ENCODE measurements around the gene PTPN23. TPM values are rescaled to one million over a fixed set of nuclear protein-coding genes. Genes with fewer than 3 reads are reported as not detected.

The PTPN23 gene
- total RNA-seq, 4 donors from 2014 or later = 34.3 to 49.6 (median 37.8) TPM

- TF ChIP-seq POLR2A (IDR thresholded peaks at IDR 0.05) = no peak
- TF ChIP-seq CTCF (IDR thresholded peaks at IDR 0.05) = no peak
- WGBS, 2 donors = 3 to 4% methylated on average over 43 to 44 of the region's 44 CpGs
- DNase-seq (ENCODE audit: low spot score in 2 of 2) = peak; percentile 86 to 97
- intact Hi-C loops (cut with DNase I; ENCODE audit: low total_unique reads) = no loop called here
- peak overlapping the region; percentile 94 for H3K4me3 ChIP-seq (ENCODE audit: low read depth, poor library complexity, severe bottlenecking)
Measured at GRCh38 chr3:47381317-47382157, 716 bp downstream of the PTPN23 start.

- no peak for DNase-seq (ENCODE audit: low spot score in 2 of 2)
- H3K4me3 ChIP-seq (ENCODE audit: low read depth, poor library complexity, severe bottlenecking) = no peak overlapping the region
- 78 to 86% methylated on average over 4 of the region's 4 CpGs for WGBS, 2 donors
- TF ChIP-seq CTCF (IDR thresholded peaks at IDR 0.05) = no peak
- no peak for TF ChIP-seq POLR2A (IDR thresholded peaks at IDR 0.05)
- intact Hi-C loops (cut with DNase I; ENCODE audit: low total_unique reads) = no loop called here
Measured at GRCh38 chr3:47384425-47384824, 3.6 kb downstream of the PTPN23 start.

GRCh38 chr3:47385007-47385406, 4.2 kb downstream of the PTPN23 start:
- 81 to 85% methylated on average over 4 of the region's 4 CpGs for WGBS, 2 donors
- DNase-seq (ENCODE audit: low spot score in 2 of 2) = no peak

GRCh38 chr3:47385796-47386195, 5.0 kb downstream of the PTPN23 start:
- 60 to 81% methylated on average over 2 of the region's 2 CpGs for WGBS, 2 donors
- DNase-seq (ENCODE audit: low spot score in 2 of 2) = no peak
- TF ChIP-seq CTCF (IDR thresholded peaks at IDR 0.05) = no peak
- no peak for TF ChIP-seq POLR2A (IDR thresholded peaks at IDR 0.05)
- intact Hi-C loops (cut with DNase I; ENCODE audit: low total_unique reads) = no loop called here
- H3K4me3 ChIP-seq (ENCODE audit: low read depth, poor library complexity, severe bottlenecking) = no peak overlapping the region

More at GRCh38 chr3:47385007-47385406, 4.2 kb downstream of the PTPN23 start:
- intact Hi-C loops (cut with DNase I; ENCODE audit: low total_unique reads) = no loop called here
- TF ChIP-seq POLR2A (IDR thresholded peaks at IDR 0.05) = no peak
- TF ChIP-seq CTCF (IDR thresholded peaks at IDR 0.05) = no peak
- no peak overlapping the region for H3K4me3 ChIP-seq (ENCODE audit: low read depth, poor library complexity, severe bottlenecking)

GRCh38 chr3:47392933-47393332, 12.1 kb downstream of the PTPN23 start:
- 97 to 100% methylated on average over 3 of the region's 3 CpGs for WGBS, 2 donors
- intact Hi-C loops (cut with DNase I; ENCODE audit: low total_unique reads) = no loop called here
- no peak overlapping the region for H3K4me3 ChIP-seq (ENCODE audit: low read depth, poor library complexity, severe bottlenecking)

More at GRCh38 chr3:47392933-47393332, 12.1 kb downstream of the PTPN23 start:
- no peak for DNase-seq (ENCODE audit: low spot score in 2 of 2)
- TF ChIP-seq CTCF (IDR thresholded peaks at IDR 0.05) (no peak), POLR2A (IDR thresholded peaks at IDR 0.05) (no peak)

Data from lower leg skin (tissue), 4 donors.